ENCODE results near the gene PEAK3.

PEAK3 gene

DNA sequence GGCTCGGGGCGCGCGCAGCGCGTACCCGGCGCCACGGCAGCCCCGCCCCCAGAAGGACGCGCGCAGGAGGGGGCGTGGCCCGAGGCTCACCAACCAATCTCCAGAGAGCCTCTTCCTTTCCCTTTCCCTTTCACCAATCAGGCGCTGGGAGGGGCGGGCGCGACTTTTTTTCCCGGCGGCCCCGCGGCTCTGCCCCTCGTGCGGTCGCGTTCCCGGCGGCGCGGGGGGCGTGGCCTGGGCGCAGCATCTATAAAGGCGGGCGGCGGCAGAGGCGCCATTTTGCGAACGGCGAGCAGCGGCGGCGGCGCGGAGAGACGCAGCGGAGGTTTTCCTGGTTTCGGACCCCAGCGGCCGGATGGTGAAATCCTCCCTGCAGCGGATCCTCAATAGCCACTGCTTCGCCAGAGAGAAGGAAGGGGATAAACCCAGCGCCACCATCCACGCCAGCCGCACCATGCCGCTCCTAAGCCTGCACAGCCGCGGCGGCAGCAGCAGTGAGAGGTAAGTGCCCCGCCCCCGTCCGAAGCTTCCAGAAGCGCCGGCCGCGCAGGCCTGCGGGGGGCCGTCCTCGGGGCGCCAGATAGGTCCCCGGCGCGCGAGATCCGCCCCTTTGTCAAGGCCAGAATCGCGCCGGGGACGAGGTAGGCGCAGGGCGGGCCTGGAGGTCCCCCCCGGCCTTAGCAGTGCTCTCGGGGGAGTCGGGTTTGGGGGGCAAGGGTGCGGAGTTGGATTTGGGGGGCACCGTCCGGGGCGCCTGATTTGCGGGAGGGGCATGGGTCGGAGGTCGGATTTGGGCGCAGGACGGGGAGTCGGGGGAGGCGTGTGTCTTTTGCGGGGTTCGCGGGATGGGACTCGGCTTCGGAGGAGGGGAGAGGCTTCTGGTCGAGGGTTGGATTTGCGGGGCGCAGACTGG is 12.5 kb downstream of the PEAK3 start:
- in situ Hi-C loops (cut with MboI; ENCODE audit: low pct_unique_long_range_greater_than_20kb, low sequenced_read_pairs, unreplicated experiment), result loop anchor here (25.0 kb wide), 1 partner anchor 343 kb away; no protein-coding TSS in a partner anchor
- TF ChIP-seq CTCF (IDR thresholded peaks at IDR 0.05; ENCODE audit: extremely low read depth, insufficient read depth, missing control alignments), result peak; percentile 15
- peak; percentile 100 for DNase-seq (ENCODE audit: low spot score)

GRCh38 chr19:2268861-2269243 is 13.1 kb downstream of the PEAK3 start:
- in situ Hi-C loops (cut with MboI; ENCODE audit: low pct_unique_long_range_greater_than_20kb, low sequenced_read_pairs, unreplicated experiment), result loop anchor here (25.0 kb wide), 1 partner anchor 343 kb away; no protein-coding TSS in a partner anchor
- DNase-seq (ENCODE audit: low spot score), result no peak
- no peak for TF ChIP-seq CTCF (IDR thresholded peaks at IDR 0.05; ENCODE audit: extremely low read depth, insufficient read depth, missing control alignments)

DNA sequence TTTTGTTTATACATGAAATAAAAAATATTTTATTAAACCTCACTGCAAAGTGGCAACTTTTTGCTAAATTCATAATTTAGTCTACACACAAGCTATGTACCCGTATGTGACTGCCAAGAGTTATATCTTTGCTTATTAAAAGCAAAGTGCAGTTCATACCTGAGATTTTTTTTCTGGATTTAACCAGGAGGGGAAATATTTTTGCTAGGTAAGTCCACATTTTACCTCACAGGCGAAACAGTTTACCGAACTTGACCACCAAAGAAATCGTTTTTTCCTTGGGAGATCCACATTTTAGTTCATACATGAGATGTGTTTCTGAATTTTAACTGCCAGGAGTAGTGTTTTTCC is 13.5 kb downstream of the PEAK3 start:
- in situ Hi-C loops (cut with MboI; ENCODE audit: low pct_unique_long_range_greater_than_20kb, low sequenced_read_pairs, unreplicated experiment), result loop anchor here (25.0 kb wide), 1 partner anchor 344 kb away; no protein-coding TSS in a partner anchor
- no peak for DNase-seq (ENCODE audit: low spot score)
- no peak for TF ChIP-seq CTCF (IDR thresholded peaks at IDR 0.05; ENCODE audit: extremely low read depth, insufficient read depth, missing control alignments)

DNA sequence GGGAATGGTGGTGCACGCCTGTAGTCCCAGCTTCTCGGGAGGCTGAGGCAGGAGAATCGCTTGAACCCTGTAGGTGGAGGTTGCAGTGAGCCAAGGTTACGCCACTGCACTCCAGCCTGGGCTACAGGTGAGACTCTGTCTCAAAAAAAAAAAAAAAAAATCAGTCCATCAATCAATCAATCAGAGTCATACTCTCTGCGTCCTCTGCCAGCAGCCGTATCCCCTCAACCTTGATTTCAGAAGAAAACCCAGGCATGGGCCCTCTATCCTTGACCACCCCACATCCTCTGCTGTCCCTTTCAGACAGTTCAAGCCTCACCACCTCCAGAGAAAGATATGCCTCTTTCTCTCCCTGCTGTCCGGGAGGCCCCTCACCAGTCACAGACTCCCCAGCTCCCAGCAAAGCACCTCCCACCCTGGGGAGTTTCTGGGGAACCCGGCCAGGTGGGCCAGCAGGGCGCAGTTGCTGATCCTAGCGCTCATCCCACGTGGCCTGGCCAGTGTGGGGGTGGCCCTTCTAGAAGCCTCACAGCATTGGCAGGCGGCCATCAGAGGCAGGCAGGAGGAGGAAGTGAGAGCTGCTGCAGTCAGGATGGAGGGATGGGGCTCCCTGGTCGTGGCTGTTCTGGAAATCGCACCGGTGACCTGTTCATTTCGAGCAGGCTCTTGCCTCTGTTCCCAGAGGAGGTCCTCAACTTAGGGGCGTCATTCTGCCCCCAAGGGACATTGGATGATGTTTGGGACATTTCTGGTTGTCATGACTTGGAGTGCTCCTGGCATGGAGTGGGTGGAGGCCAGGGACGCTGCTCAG is 15.6 kb downstream of the PEAK3 start:
- DNase-seq (ENCODE audit: low spot score), result no peak
- in situ Hi-C loops (cut with MboI; ENCODE audit: low pct_unique_long_range_greater_than_20kb, low sequenced_read_pairs, unreplicated experiment), result loop anchor here (25.0 kb wide), 1 partner anchor 346 kb away; no protein-coding TSS in a partner anchor
- TF ChIP-seq CTCF (IDR thresholded peaks at IDR 0.05; ENCODE audit: extremely low read depth, insufficient read depth, missing control alignments), result no peak

GRCh38 chr19:2261438-2262172 is 20.4 kb downstream of the PEAK3 start:
- peak; percentile 70 for TF ChIP-seq CTCF (IDR thresholded peaks at IDR 0.05; ENCODE audit: extremely low read depth, insufficient read depth, missing control alignments)

GRCh38 chr19:2260341-2260805 is 21.6 kb downstream of the PEAK3 start:
- TF ChIP-seq CTCF (IDR thresholded peaks at IDR 0.05; ENCODE audit: extremely low read depth, insufficient read depth, missing control alignments), result no peak
- DNase-seq (ENCODE audit: low spot score), result no peak
- in situ Hi-C loops (cut with MboI; ENCODE audit: low pct_unique_long_range_greater_than_20kb, low sequenced_read_pairs, unreplicated experiment), result loop anchor here (25.0 kb wide), 1 partner anchor 352 kb away; no protein-coding TSS in a partner anchor

More at GRCh38 chr19:2261438-2262172, 20.4 kb downstream of the PEAK3 start:
- DNase-seq (ENCODE audit: low spot score), result peak; percentile 50
- in situ Hi-C loops (cut with MboI; ENCODE audit: low pct_unique_long_range_greater_than_20kb, low sequenced_read_pairs, unreplicated experiment), result loop anchor here (25.0 kb wide), 1 partner anchor 351 kb away; no protein-coding TSS in a partner anchor
